ENCODE measurements around the gene SLC5A10.

SLC5A10 gene

GRCh38 chr17:18988546-18989173, 36.7 kb downstream of the SLC5A10 start:
- H3K4me3 ChIP-seq, result no peak overlapping the region
- no peak for TF ChIP-seq CTCF (IDR thresholded peaks at IDR 0.05)
- DNase-seq (ENCODE audit: low spot score), result no peak
- H3K27ac ChIP-seq, result no peak overlapping the region

GRCh38 chr17:18990331-18990730, 38.4 kb downstream of the SLC5A10 start:
- Histone ChIP-seq H3K4me3 (no peak overlapping the region), H3K27ac (no peak overlapping the region)
- TF ChIP-seq CTCF (IDR thresholded peaks at IDR 0.05), result no peak
- no peak for DNase-seq (ENCODE audit: low spot score)

- no peak overlapping the region for H3K4me3 ChIP-seq
- H3K27ac ChIP-seq, result no peak overlapping the region
- TF ChIP-seq CTCF (IDR thresholded peaks at IDR 0.05), result no peak
- DNase-seq (ENCODE audit: low spot score), result no peak
Measured at GRCh38 chr17:18991531-18992315, 39.8 kb downstream of the SLC5A10 start.

- no peak for DNase-seq (ENCODE audit: low spot score)
- Histone ChIP-seq H3K27ac (no peak overlapping the region), H3K4me3 (no peak overlapping the region)
- no peak for TF ChIP-seq CTCF (IDR thresholded peaks at IDR 0.05)
Measured at GRCh38 chr17:18992454-18993130, 40.6 kb downstream of the SLC5A10 start.

GRCh38 chr17:18993905-18994526, 42.1 kb downstream of the SLC5A10 start:
- H3K27ac ChIP-seq, result no peak overlapping the region
- no peak for TF ChIP-seq CTCF (IDR thresholded peaks at IDR 0.05)
- no peak for DNase-seq (ENCODE audit: low spot score)
- H3K4me3 ChIP-seq, result no peak overlapping the region

- H3K27ac ChIP-seq, result no peak overlapping the region
- DNase-seq (ENCODE audit: low spot score), result no peak
Measured at GRCh38 chr17:18994631-18995030, 42.7 kb downstream of the SLC5A10 start.

More at GRCh38 chr17:18994631-18995030, 42.7 kb downstream of the SLC5A10 start:
- no peak overlapping the region for H3K4me3 ChIP-seq
- TF ChIP-seq CTCF (IDR thresholded peaks at IDR 0.05), result no peak
